Esophagus muscularis mucosa (tissue), 4 donors: ENCODE results near the gene GALNT15. TPM values are rescaled to one million over a fixed set of nuclear protein-coding genes. Genes with fewer than 3 reads are reported as not detected.

Experiments used
- DNase-seq: peaks from one replicate; pipeline ENCODE4 v3.0.0-alpha.2; 2017; ENCODE audit errors: extremely low spot score
- H3K27ac ChIP-seq, 4 donors: fragments of 200-600 bp; sonication (generic); replicated peaks in 1 of 4; 1 replicate in 3 of 4; 2 replicates in 1 of 4; pipeline ENCODE4 v1.5.1; 2016 to 2019; ENCODE audit warnings: mild to moderate bottlenecking in 1 of 4
- H3K27me3 ChIP-seq, 4 donors: fragments of 200-600 bp; sonication (generic); one replicate each; pipeline versions ENCODE4 v1.5.1 to v1.6.0; 2016 to 2019
- H3K36me3 ChIP-seq, 4 donors: fragments of 200-600 bp; sonication (generic); one replicate each; pipeline ENCODE4 v1.5.1; 2016 to 2019
- H3K4me1 ChIP-seq, 4 donors: fragments of 200-600 bp; sonication (generic); one replicate each; pipeline ENCODE4 v1.5.1; 2016 to 2019
- H3K4me3 ChIP-seq, 4 donors: fragments of 200-600 bp; sonication (generic); 1 replicate in 2 of 4; 2 replicates in 2 of 4; pipeline ENCODE4 v1.5.1; 2016 to 2019; ENCODE audit warnings: mild to moderate bottlenecking in 4 of 4, moderate library complexity in 1 of 4
- H3K9me3 ChIP-seq, 4 donors: fragments of 200-600 bp; sonication (generic); 1 replicate in 3 of 4; 2 replicates in 1 of 4; pipeline ENCODE4 v1.5.1; 2016 to 2019
- CTCF ChIP-seq, 3 experiments: fragments of 200-600 bp in 2 of 3; fragments of 450-650 bp in 1 of 3; sonication (generic) in 2 of 3; IDR thresholded peaks; one replicate each; pipeline ENCODE4 v1.5.1; 2017 to 2019; ENCODE audit warnings: antibody characterized with exemption in 3 of 3, mild to moderate bottlenecking in 2 of 3, moderate library complexity in 1 of 3
- EP300 ChIP-seq: sonication (generic); formaldehyde crosslinking; IDR thresholded peaks from one replicate; pipeline ENCODE4 v1.6.1; 2017; ENCODE audit warnings: antibody characterized with exemption
- POLR2A ChIP-seq: fragments of 450-650 bp; IDR thresholded peaks from one replicate; pipeline ENCODE4 v1.6.1; 2017; ENCODE audit warnings: antibody characterized with exemption, moderate library complexity, mild to moderate bottlenecking, low read depth
- POLR2AphosphoS5 ChIP-seq, 2 donors: sonication (generic); formaldehyde crosslinking; IDR thresholded peaks; one replicate each; pipeline ENCODE4 v1.6.1; 2017; ENCODE audit warnings: antibody characterized with exemption in 2 of 2
- WGBS: methylation state at CpG from one replicate; pipeline ENCODE4 v1.1.5; 2018; 5-methylcytosine and 5-hydroxymethylcytosine counted together
- intact Hi-C: fragments of 100-400 bp; cut with DNase I; formaldehyde crosslinking; loops from one replicate; pipeline ENCODE4 v1.15.1; 2023
- total RNA-seq, 4 donors: library from RNA; depleted of rRNA; stranded (reverse); fragments of >200 nt; gene quantifications; one replicate each; pipeline versions ENCODE4 v1.1.0 to v1.2.1, GENCODE V29; 2016

Gene GALNT15
- total RNA-seq, 4 donors from 2014 or later, result 76.0 to 320 (median 135) TPM

- WGBS, result 51% methylated on average over 1 of the region's 1 CpG
- H3K36me3 ChIP-seq, result peaks cover 3 to 51% (median 17%) of the 10 kb centered on the region in 4 donors
- intact Hi-C loops, result no loop called here
Measured at GRCh38 chr3:16227566-16227965, 53.1 kb downstream of the GALNT15 start.

DNA sequence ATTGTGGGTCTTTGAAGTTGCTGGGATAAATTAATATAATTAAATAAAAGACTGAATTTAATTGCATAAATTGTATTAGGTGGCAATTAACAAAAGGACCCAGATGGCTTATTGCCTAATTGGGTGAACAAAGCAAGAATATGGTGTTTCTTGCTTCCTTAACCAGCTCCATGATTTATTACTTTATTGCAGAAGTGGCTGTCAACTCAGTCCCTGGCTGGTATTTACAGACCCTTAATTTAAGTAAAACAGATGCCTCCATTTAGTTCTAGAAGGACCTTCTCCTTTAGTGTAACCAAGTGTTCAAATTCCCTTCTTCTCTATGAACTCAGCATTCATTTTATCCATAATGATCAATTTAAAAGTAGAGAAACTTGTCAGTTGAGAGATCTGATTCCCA, 55.2 kb downstream of the GALNT15 start:
- Histone ChIP-seq H3K4me1 (no peaks in the 10 kb centered on the region), H3K36me3 (peaks cover 0 to 32% (median 13%) of the 10 kb centered on the region in 4 donors), H3K27me3 (no peaks in the 10 kb centered on the region), H3K27ac (no peak overlapping the region), H3K4me3 (no peak overlapping the region), H3K9me3 (no peaks in the 10 kb centered on the region)
- DNase-seq, result no peak
- intact Hi-C loops, result no loop called here
- no peak for TF ChIP-seq POLR2A
- no peak for TF ChIP-seq POLR2AphosphoS5 (IDR thresholded peaks at IDR 0.05)
- TF ChIP-seq EP300, result no peak

More at GRCh38 chr3:16227566-16227965, 53.1 kb downstream of the GALNT15 start:
- no peaks in the 10 kb centered on the region for H3K9me3 ChIP-seq
- H3K27me3 ChIP-seq, result no peaks in the 10 kb centered on the region
- H3K27ac ChIP-seq, result no peak overlapping the region
- TF ChIP-seq EP300 (no peak), POLR2A (no peak), POLR2AphosphoS5 (IDR thresholded peaks at IDR 0.05) (no peak), CTCF (IDR thresholded peaks at IDR 0.05) (no peak)
- no peak overlapping the region for H3K4me3 ChIP-seq
- H3K4me1 ChIP-seq, result no peaks in the 10 kb centered on the region
- no peak for DNase-seq

- intact Hi-C loops, result no loop called here
- Histone ChIP-seq H3K4me3 (no peak overlapping the region), H3K9me3 (no peaks in the 10 kb centered on the region), H3K4me1 (no peaks in the 10 kb centered on the region), H3K27me3 (no peaks in the 10 kb centered on the region), H3K36me3 (peaks cover 0 to 19% (median 4%) of the 10 kb centered on the region in 4 donors), H3K27ac (no peak overlapping the region)
- DNase-seq, result no peak
- 97% methylated on average over 2 of the region's 2 CpGs for WGBS
- TF ChIP-seq CTCF (IDR thresholded peaks at IDR 0.05) (no peak), POLR2AphosphoS5 (IDR thresholded peaks at IDR 0.05) (no peak), EP300 (no peak), POLR2A (no peak)
Measured at GRCh38 chr3:16231983-16232382, 57.5 kb downstream of the GALNT15 start.

DNA sequence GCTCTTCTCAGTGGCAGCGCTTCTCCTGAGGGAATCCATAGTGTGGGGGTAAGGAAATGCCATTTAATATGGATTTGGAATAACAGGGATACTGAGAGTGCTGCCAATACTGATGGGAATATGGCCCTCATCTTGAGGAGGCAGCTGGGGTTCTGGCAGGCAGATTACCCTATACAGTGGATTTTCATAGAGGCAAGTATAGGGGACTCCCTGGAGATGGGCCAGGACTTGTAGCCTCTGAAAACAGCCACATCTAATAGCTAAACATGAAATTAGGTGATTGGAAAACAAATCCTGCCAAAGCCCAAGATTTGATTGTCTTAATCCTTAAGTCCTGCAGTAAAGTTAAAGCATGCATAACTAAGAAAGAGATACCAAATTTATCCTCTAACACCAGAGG, 59.3 kb downstream of the GALNT15 start:
- TF ChIP-seq CTCF (IDR thresholded peaks at IDR 0.05) (no peak), POLR2A (no peak), EP300 (no peak), POLR2AphosphoS5 (IDR thresholded peaks at IDR 0.05) (no peak)
- Histone ChIP-seq H3K27ac (no peak overlapping the region), H3K36me3 (peaks cover 0 to 1% (median 0%) of the 10 kb centered on the region in 4 donors), H3K4me3 (no peak overlapping the region), H3K27me3 (no peaks in the 10 kb centered on the region), H3K4me1 (peaks cover 0 to 3% (median 1%) of the 10 kb centered on the region in 4 donors), H3K9me3 (no peaks in the 10 kb centered on the region)
- intact Hi-C loops, result no loop called here
- WGBS, result 100% methylated on average over 1 of the region's 1 CpG
- no peak for DNase-seq

GRCh38 chr3:16234281-16234680, 59.8 kb downstream of the GALNT15 start:
- Histone ChIP-seq H3K27ac (no peak overlapping the region), H3K27me3 (no peaks in the 10 kb centered on the region), H3K4me3 (no peak overlapping the region), H3K36me3 (no peaks in the 10 kb centered on the region), H3K4me1 (peaks cover 0 to 7% (median 3%) of the 10 kb centered on the region in 4 donors), H3K9me3 (no peaks in the 10 kb centered on the region)
- no peak for DNase-seq
- intact Hi-C loops, result no loop called here
- no peak for TF ChIP-seq POLR2A
- peak in 1 of 2 donors; percentile 6 for TF ChIP-seq POLR2AphosphoS5 (IDR thresholded peaks at IDR 0.05)
- WGBS, result 90% methylated on average over 2 of the region's 2 CpGs
